Astrocyte (in vitro differentiated cells and primary cell): ENCODE measurements around the gene LRRC75A. TPM values are rescaled to one million over a fixed set of nuclear protein-coding genes. Genes with fewer than 3 reads are reported as not detected.

Experiments used
- DNase-seq: peaks from one replicate; pipeline ENCODE4 v3.0.0-alpha.2; 2010; ENCODE audit warnings: low read depth
- FAIRE-seq: peaks from 2 replicates; lab custom pipeline; 2011; peaks lifted over from hg19 to GRCh38; lab: Jason Lieb, UNC
- H2AFZ ChIP-seq: 2 replicates; pipeline ENCODE4 v1.6.0; 2012; ENCODE audit warnings: low read depth, low read length, inconsistent platforms
- H3K27ac ChIP-seq: 2 replicates; pipeline ENCODE4 v1.5.1; 2011; ENCODE audit warnings: low read depth, low read length, inconsistent platforms
- H3K27me3 ChIP-seq: 2 replicates; pipeline ENCODE4 v1.6.0; 2011; ENCODE audit warnings: low read length, inconsistent platforms; ENCODE audit not compliant: insufficient read depth
- H3K36me3 ChIP-seq: 2 replicates; pipeline ENCODE4 v1.5.1; 2011; ENCODE audit warnings: low read length, inconsistent platforms; ENCODE audit not compliant: insufficient read depth
- H3K4me1 ChIP-seq: 2 replicates; pipeline ENCODE4 v1.5.1; 2011; ENCODE audit warnings: low read length, inconsistent platforms; ENCODE audit not compliant: insufficient read depth
- H3K4me2 ChIP-seq: 2 replicates; pipeline ENCODE4 v1.6.0; 2012; ENCODE audit warnings: low read length, inconsistent platforms
- H3K4me3 ChIP-seq: 2 replicates; pipeline ENCODE4 v1.5.1; 2011; ENCODE audit warnings: low read depth, mild to moderate bottlenecking, low read length, inconsistent platforms; ENCODE audit not compliant: insufficient read depth
- H3K79me2 ChIP-seq: 2 replicates; pipeline ENCODE4 v1.6.0; 2012; ENCODE audit warnings: mild to moderate bottlenecking, low read length, inconsistent platforms; ENCODE audit not compliant: insufficient read depth
- H3K9ac ChIP-seq: 2 replicates; pipeline ENCODE4 v1.6.0; 2012; ENCODE audit warnings: mild to moderate bottlenecking, low read length, inconsistent platforms
- H3K9me3 ChIP-seq: 2 replicates; pipeline ENCODE4 v1.5.1; 2012; ENCODE audit warnings: low read depth, mild to moderate bottlenecking, low read length, inconsistent platforms; ENCODE audit not compliant: insufficient read depth
- H4K20me1 ChIP-seq: 2 replicates; pipeline ENCODE4 v1.6.0; 2012; ENCODE audit warnings: low read length, inconsistent platforms; ENCODE audit not compliant: insufficient read depth
- H3K27ac Mint-ChIP-seq: one replicate; pipeline ENCODE4 v1.8.0; 2021; ENCODE audit warnings: mild to moderate bottlenecking, mixed read lengths; ENCODE audit not compliant: unreplicated experiment
- H3K27me3 Mint-ChIP-seq: one replicate; pipeline ENCODE4 v1.8.0; 2021; ENCODE audit warnings: low read depth, mixed read lengths; ENCODE audit not compliant: unreplicated experiment
- H3K36me3 Mint-ChIP-seq: one replicate; pipeline ENCODE4 v1.8.0; 2021; ENCODE audit warnings: low read depth, mixed read lengths; ENCODE audit not compliant: unreplicated experiment
- H3K4me1 Mint-ChIP-seq: one replicate; pipeline ENCODE4 v1.8.0; 2021; ENCODE audit warnings: low read depth, mixed read lengths; ENCODE audit not compliant: unreplicated experiment
- H3K4me3 Mint-ChIP-seq: one replicate; pipeline ENCODE4 v1.8.0; 2021; ENCODE audit warnings: mild to moderate bottlenecking, moderate library complexity, mixed read lengths; ENCODE audit not compliant: unreplicated experiment
- H3K9me3 Mint-ChIP-seq: one replicate; pipeline ENCODE4 v1.8.0; 2021; ENCODE audit warnings: mild to moderate bottlenecking, mixed read lengths; ENCODE audit not compliant: unreplicated experiment
- CTCF ChIP-seq: IDR thresholded peaks from 2 replicates; pipeline ENCODE4 v1.5.1; 2011; ENCODE audit warnings: low read depth, mild to moderate bottlenecking, inconsistent platforms, low read length, moderate library complexity; ENCODE audit not compliant: insufficient read depth
- EZH2 ChIP-seq: IDR thresholded peaks from 2 replicates; pipeline ENCODE4 v1.6.1; 2012; ENCODE audit warnings: mild to moderate bottlenecking, low read length, inconsistent platforms; ENCODE audit not compliant: insufficient read depth
- total RNA-seq: library from RNA; stranded (reverse); gene quantifications from 2 replicates; pipeline ENCODE4 v1.2.1, GENCODE V29; 2021

LRRC75A gene
- total RNA-seq, 1 donor from 2014 or later: 0.36 TPM

- DNase-seq (peak; percentile 91), FAIRE-seq (peak; percentile 96)
- Histone ChIP-seq H3K79me2 (peaks cover 19% of the 10 kb centered on the region), H3K36me3 (no peaks in the 10 kb centered on the region), H3K27ac (peak overlapping the region; percentile 92), H3K4me1 (peaks cover 47% of the 10 kb centered on the region), H3K27me3 (no peaks in the 10 kb centered on the region), H3K9me3 (no peaks in the 10 kb centered on the region), H4K20me1 (peaks cover 7% of the 10 kb centered on the region), H3K4me3 (peak overlapping the region; percentile 30), H2AFZ (peak overlapping the region; percentile 3), H3K9ac (peak overlapping the region; percentile 78), H3K4me2 (peak overlapping the region; percentile 86)
- peaks cover 31% of the 10 kb centered on the region for H3K4me1 Mint-ChIP-seq
- TF ChIP-seq EZH2 (no peak), CTCF (no peak)
- no peaks in the 10 kb centered on the region for H3K36me3 Mint-ChIP-seq
- no peaks in the 10 kb centered on the region for H3K27me3 Mint-ChIP-seq
- H3K27ac Mint-ChIP-seq: peak overlapping the region; percentile 95
- no peaks in the 10 kb centered on the region for H3K9me3 Mint-ChIP-seq
- H3K4me3 Mint-ChIP-seq: peak overlapping the region; percentile 61
Measured at GRCh38 chr17:16419074-16419928, 72.7 kb downstream of the LRRC75A start.

GRCh38 chr17:16418685-16419068 lies 73.3 kb downstream of the LRRC75A start:
- Histone ChIP-seq H3K36me3 (no peaks in the 10 kb centered on the region), H3K4me1 (peaks cover 47% of the 10 kb centered on the region), H2AFZ (peak overlapping the region; percentile 3), H3K4me3 (peak overlapping the region; percentile 4), H3K27me3 (no peaks in the 10 kb centered on the region), H3K4me2 (peak overlapping the region; percentile 86), H3K79me2 (peaks cover 19% of the 10 kb centered on the region), H4K20me1 (peaks cover 7% of the 10 kb centered on the region), H3K9me3 (no peaks in the 10 kb centered on the region), H3K27ac (peak overlapping the region; percentile 92), H3K9ac (peak overlapping the region; percentile 78)
- TF ChIP-seq EZH2 (no peak), CTCF (no peak)
- Mint-ChIP-seq H3K9me3 (no peaks in the 10 kb centered on the region), H3K4me1 (peaks cover 31% of the 10 kb centered on the region), H3K27me3 (no peaks in the 10 kb centered on the region), H3K27ac (peak overlapping the region; percentile 95), H3K36me3 (no peaks in the 10 kb centered on the region), H3K4me3 (no peak overlapping the region)
- DNase-seq: no peak
- no peak for FAIRE-seq
